Lower leg skin (tissue), 3 donors: ENCODE results near the gene SCIMP.
A peak's percentile ranks its signal among the peaks of the same experiment; 100 is the strongest.

ENCODE experiments used
- CTCF ChIP-seq, 3 donors: fragments of 450-650 bp; IDR thresholded peaks; one replicate each; pipeline ENCODE4 v1.5.1; 2016; ENCODE audit warnings: antibody characterized with exemption in 3 of 3, mild to moderate bottlenecking in 3 of 3, moderate library complexity in 2 of 3
- POLR2A ChIP-seq, 2 donors: fragments of 450-650 bp; IDR thresholded peaks; one replicate each; pipeline ENCODE4 v1.6.1; 2016 to 2017; ENCODE audit warnings: antibody characterized with exemption in 2 of 2, mild to moderate bottlenecking in 1 of 2, moderate library complexity in 1 of 2

- TF ChIP-seq POLR2A (IDR thresholded peaks at IDR 0.05) (no peak), CTCF (IDR thresholded peaks at IDR 0.05) (peak in 1 of 3 donors; percentile 58)
These were observed 15.0 kb upstream of the SCIMP start for GRCh38 chr17:5249615-5250014.
